ENCODE measurements around the gene JAG1.

The JAG1 gene

DNA sequence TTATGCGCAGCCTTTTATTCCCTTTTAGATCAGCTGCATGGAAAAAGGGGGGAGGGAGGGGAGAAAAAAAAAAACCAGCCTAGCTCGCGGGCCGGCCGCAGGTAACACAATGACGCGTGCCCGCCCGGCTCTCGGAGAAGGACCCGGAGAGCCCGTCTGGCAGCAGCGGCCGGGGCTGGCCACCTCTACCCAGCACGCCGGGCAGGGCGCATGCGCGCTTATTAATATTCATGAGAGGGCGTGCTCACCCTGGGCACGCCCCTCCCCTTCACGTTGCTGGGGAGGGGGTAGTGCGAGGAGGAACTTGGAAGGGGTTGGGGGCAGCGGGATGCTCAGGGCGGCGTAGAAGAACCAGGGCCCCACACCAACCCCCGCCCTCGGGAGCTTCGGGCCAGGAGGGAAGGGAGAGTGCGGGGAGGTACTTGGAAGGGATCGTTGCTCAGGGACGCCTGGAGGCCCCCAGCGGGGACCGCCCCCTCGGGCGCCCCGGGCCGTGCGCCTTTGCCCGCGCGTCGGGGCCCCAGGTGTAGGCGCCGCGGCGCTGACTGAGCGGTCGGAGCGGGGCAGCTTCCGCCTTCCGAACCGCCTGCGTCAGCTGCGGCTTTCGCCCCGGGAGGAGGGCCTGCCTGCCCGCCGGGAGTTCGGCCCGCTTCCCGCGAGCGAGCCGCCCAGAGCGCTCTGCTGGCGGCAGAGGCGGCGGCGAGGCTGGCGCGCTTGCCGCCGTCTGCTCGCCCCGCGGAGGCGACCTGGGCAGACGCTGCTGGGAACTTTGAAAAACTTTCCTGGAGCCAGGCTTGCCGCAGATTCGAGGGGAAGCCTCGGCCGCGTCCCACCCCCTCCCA lies at the start of gene JAG1 (continued):
- TF ChIP-seq, protein P1, sequence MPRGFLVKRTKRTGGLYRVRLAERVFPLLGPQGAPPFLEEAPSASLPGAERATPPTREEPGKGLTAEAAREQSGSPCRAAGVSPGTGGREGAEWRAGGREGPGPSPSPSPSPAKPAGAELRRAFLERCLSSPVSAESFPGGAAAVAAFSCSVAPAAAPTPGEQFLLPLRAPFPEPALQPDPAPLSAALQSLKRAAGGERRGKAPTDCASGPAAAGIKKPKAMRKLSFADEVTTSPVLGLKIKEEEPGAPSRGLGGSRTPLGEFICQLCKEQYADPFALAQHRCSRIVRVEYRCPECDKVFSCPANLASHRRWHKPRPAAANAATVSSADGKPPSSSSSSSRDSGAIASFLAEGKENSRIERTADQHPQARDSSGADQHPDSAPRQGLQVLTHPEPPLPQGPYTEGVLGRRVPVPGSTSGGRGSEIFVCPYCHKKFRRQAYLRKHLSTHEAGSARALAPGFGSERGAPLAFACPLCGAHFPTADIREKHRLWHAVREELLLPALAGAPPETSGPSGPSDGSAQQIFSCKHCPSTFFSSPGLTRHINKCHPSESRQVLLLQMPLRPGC (tag by site-specific recombination; IDR thresholded peaks at IDR 0.05), result no peak
- TF ChIP-seq GLIS1 (tag by site-specific recombination; IDR thresholded peaks at IDR 0.05) (peak; percentile 80), ZBTB48 (tag by site-specific recombination; IDR thresholded peaks at IDR 0.05) (peak; percentile 80), ZBTB8A (tag by site-specific recombination; IDR thresholded peaks at IDR 0.05) (peak; percentile 69; the same call in 1 of the 2 replicates), ZNF335 (tag by site-specific recombination; conservative IDR thresholded peaks at IDR 0.05) (peak; percentile 12), MZF1 (tag by site-specific recombination; IDR thresholded peaks at IDR 0.05; ENCODE audit: borderline replicate concordance) (0 out of 2 replicates have a peak, but pooled peaks have one; percentile 23), GLIS2 (tag by site-specific recombination; IDR thresholded peaks at IDR 0.05) (peak; percentile 97)
- TF ChIP-seq, protein P2, sequence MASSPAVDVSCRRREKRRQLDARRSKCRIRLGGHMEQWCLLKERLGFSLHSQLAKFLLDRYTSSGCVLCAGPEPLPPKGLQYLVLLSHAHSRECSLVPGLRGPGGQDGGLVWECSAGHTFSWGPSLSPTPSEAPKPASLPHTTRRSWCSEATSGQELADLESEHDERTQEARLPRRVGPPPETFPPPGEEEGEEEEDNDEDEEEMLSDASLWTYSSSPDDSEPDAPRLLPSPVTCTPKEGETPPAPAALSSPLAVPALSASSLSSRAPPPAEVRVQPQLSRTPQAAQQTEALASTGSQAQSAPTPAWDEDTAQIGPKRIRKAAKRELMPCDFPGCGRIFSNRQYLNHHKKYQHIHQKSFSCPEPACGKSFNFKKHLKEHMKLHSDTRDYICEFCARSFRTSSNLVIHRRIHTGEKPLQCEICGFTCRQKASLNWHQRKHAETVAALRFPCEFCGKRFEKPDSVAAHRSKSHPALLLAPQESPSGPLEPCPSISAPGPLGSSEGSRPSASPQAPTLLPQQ (tag by site-specific recombination; IDR thresholded peaks at IDR 0.05), result peak; percentile 89

DNA sequence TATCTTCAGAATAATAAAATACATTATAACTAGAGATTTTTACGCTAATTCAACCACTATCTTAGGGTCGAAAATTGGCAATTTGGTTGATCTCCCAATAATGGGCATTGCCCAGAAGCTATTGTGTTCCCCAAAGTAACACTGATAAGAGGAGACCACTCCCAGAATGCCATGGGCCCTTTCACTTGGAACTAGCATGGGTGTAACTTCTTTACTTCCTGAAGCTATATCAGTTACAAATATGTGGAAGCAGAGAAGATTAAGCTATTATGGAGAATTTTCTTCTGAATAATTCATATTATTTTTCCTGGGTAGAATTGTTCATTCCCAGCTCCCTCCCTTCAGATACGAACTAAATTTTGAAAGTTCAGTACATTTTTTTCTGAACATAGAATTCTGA lies 48.2 kb upstream of the JAG1 start:
- H3K4me3 ChIP-seq (ENCODE audit: low read depth, low read length), result no peak overlapping the region
- ChIA-PET CTCF (interaction anchor here (0.7 kb wide), 2 partner anchors 62 to 173 kb away, joined by 3 to 6 read pairs; no protein-coding TSS in a partner anchor), POLR2A (interaction anchor here (0.9 kb wide), 1 partner anchor 10 kb away, joined by 12 read pairs; no protein-coding TSS in a partner anchor)
- H3K36me3 ChIP-seq (ENCODE audit: control insufficient read depth in 2 of 2, insufficient read depth in 1 of 2, low read length in 2 of 2), result no peaks in the 10 kb centered on the region
- H3K9me3 ChIP-seq (ENCODE audit: control insufficient read depth, insufficient read depth, low read depth, low read length), result no peaks in the 10 kb centered on the region
- peaks cover 29% of the 10 kb centered on the region for H3K4me1 ChIP-seq (ENCODE audit: control insufficient read depth, insufficient read depth, low read length)
- TF ChIP-seq, protein P3, sequence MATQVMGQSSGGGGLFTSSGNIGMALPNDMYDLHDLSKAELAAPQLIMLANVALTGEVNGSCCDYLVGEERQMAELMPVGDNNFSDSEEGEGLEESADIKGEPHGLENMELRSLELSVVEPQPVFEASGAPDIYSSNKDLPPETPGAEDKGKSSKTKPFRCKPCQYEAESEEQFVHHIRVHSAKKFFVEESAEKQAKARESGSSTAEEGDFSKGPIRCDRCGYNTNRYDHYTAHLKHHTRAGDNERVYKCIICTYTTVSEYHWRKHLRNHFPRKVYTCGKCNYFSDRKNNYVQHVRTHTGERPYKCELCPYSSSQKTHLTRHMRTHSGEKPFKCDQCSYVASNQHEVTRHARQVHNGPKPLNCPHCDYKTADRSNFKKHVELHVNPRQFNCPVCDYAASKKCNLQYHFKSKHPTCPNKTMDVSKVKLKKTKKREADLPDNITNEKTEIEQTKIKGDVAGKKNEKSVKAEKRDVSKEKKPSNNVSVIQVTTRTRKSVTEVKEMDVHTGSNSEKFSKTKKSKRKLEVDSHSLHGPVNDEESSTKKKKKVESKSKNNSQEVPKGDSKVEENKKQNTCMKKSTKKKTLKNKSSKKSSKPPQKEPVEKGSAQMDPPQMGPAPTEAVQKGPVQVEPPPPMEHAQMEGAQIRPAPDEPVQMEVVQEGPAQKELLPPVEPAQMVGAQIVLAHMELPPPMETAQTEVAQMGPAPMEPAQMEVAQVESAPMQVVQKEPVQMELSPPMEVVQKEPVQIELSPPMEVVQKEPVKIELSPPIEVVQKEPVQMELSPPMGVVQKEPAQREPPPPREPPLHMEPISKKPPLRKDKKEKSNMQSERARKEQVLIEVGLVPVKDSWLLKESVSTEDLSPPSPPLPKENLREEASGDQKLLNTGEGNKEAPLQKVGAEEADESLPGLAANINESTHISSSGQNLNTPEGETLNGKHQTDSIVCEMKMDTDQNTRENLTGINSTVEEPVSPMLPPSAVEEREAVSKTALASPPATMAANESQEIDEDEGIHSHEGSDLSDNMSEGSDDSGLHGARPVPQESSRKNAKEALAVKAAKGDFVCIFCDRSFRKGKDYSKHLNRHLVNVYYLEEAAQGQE (tag by site-specific recombination; IDR thresholded peaks at IDR 0.05), result no peak
- TF ChIP-seq ZNF155 (tag by site-specific recombination; IDR thresholded peaks at IDR 0.05), result no peak
- TF ChIP-seq KLF7 (tag by site-specific recombination; IDR thresholded peaks at IDR 0.05; ENCODE audit: borderline replicate concordance), result no peak
- TF ChIP-seq ZNF292 (tag by site-specific recombination; IDR thresholded peaks at IDR 0.05; ENCODE audit: borderline replicate concordance, low read depth), result no peak
- no peak for TF ChIP-seq OSR2 (tag by site-specific recombination; IDR thresholded peaks at IDR 0.05)
- no peak for TF ChIP-seq ZNF175 (tag by site-specific recombination; IDR thresholded peaks at IDR 0.05)
- no peak for TF ChIP-seq ZBTB17 (tag by site-specific recombination; IDR thresholded peaks at IDR 0.05)
- no peak for TF ChIP-seq ZNF621 (tag by site-specific recombination; IDR thresholded peaks at IDR 0.05)
- TF ChIP-seq IKZF3 (tag by site-specific recombination; IDR thresholded peaks at IDR 0.05), result no peak
- no peak for TF ChIP-seq ZNF544 (tag by site-specific recombination; IDR thresholded peaks at IDR 0.05)
- TF ChIP-seq ZNF677 (tag by site-specific recombination; IDR thresholded peaks at IDR 0.05), result no peak
- TF ChIP-seq, protein P4, sequence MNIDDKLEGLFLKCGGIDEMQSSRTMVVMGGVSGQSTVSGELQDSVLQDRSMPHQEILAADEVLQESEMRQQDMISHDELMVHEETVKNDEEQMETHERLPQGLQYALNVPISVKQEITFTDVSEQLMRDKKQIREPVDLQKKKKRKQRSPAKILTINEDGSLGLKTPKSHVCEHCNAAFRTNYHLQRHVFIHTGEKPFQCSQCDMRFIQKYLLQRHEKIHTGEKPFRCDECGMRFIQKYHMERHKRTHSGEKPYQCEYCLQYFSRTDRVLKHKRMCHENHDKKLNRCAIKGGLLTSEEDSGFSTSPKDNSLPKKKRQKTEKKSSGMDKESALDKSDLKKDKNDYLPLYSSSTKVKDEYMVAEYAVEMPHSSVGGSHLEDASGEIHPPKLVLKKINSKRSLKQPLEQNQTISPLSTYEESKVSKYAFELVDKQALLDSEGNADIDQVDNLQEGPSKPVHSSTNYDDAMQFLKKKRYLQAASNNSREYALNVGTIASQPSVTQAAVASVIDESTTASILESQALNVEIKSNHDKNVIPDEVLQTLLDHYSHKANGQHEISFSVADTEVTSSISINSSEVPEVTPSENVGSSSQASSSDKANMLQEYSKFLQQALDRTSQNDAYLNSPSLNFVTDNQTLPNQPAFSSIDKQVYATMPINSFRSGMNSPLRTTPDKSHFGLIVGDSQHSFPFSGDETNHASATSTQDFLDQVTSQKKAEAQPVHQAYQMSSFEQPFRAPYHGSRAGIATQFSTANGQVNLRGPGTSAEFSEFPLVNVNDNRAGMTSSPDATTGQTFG (tag by site-specific recombination; IDR thresholded peaks at IDR 0.05; ENCODE audit: borderline replicate concordance), result no peak
- TF ChIP-seq, protein P5, sequence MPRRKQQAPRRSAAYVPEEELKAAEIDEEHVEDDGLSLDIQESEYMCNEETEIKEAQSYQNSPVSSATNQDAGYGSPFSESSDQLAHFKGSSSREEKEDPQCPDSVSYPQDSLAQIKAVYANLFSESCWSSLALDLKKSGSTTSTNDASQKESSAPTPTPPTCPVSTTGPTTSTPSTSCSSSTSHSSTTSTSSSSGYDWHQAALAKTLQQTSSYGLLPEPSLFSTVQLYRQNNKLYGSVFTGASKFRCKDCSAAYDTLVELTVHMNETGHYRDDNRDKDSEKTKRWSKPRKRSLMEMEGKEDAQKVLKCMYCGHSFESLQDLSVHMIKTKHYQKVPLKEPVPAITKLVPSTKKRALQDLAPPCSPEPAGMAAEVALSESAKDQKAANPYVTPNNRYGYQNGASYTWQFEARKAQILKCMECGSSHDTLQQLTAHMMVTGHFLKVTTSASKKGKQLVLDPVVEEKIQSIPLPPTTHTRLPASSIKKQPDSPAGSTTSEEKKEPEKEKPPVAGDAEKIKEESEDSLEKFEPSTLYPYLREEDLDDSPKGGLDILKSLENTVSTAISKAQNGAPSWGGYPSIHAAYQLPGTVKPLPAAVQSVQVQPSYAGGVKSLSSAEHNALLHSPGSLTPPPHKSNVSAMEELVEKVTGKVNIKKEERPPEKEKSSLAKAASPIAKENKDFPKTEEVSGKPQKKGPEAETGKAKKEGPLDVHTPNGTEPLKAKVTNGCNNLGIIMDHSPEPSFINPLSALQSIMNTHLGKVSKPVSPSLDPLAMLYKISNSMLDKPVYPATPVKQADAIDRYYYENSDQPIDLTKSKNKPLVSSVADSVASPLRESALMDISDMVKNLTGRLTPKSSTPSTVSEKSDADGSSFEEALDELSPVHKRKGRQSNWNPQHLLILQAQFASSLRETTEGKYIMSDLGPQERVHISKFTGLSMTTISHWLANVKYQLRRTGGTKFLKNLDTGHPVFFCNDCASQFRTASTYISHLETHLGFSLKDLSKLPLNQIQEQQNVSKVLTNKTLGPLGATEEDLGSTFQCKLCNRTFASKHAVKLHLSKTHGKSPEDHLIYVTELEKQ (tag by site-specific recombination; IDR thresholded peaks at IDR 0.05; ENCODE audit: borderline replicate concordance), result no peak
- H3K27ac ChIP-seq (ENCODE audit: extremely low read depth, low read depth, low read length), result no peak overlapping the region

Measured in HEK293 (cell line).